Measurements from ENCODE around the gene DTX3.

DNA sequence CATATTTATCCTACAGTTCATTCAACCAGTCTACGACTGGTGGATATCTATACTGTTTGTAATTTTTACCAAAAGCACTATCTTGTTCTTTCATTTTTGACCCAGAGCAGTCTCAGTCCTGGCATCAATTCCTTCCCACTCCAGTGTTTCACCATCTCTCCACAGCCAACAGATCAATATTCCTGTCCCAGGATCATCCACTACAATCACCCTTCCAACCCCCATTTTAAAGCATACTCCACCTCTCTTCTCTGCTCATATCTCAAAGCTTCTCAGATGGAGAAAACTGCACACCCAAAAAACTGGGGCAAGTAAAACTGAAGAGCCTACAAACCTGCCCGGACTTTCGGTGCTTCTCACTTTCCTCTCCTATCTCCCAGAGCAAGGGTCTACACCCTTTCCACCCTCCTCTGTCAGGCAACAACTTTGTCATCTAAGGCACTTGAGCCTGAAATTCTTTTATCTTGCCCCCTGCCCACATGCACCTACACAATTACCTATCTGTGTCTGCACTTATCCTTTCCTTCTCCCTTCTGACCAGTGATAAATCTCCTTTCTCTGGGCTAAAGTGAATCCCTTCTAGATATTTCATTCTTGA lies 17.7 kb upstream of the DTX3 start:
- TF ChIP-seq CTCF (IDR thresholded peaks at IDR 0.05) (no peak), EZH2 (IDR thresholded peaks at IDR 0.05) (no peak), EZH2phosphoT487 (IDR thresholded peaks at IDR 0.05) (no peak)
